HG03108 (cell line): Measurements from ENCODE around the gene MEMO1.

Experiments
- ATAC-seq: cut with Tn5 transposase; IDR thresholded peaks from one replicate; pipeline ENCODE4 v1.9.1; 2021; ENCODE audit warnings: moderate library complexity; ENCODE audit not compliant: unreplicated experiment

Gene MEMO1

DNA sequence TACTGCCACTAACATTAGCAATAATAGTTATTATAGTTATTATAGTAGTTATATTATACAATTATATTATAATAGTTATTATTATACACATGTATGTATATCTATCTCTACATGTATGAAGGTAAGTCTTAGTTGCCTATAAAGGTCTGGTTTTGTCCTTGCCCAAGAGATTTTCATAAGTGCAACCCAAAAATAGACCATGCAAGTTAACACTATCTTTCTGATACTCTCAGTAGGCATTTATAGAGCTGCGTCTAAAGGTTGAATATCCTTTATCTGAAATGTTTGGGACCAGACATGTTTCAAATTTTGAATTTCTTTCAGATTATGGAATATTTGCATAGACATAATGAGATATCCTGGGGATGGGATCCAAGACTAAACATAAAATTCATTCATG, 175.4 kb downstream of the MEMO1 start:
- no peak for ATAC-seq

DNA sequence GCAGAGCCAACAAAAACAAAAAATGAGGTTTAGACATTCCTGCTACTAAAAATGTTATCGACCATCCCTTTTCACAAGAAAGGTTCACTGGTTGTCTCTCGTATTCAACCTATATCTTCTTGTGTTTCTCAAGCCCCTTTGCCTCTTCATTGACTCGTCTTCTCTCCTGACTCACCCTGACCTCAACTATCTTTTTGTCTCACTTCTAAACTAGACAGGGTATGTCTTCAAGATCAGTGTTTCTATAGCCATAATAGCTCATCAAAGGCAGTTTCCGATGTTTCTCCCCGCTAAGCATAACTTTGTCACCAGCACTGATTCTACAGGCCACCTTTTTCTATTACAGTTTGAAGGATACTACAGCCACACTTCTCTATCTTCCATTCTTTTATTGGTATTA, 178.4 kb downstream of the MEMO1 start:
- no peak for ATAC-seq

DNA sequence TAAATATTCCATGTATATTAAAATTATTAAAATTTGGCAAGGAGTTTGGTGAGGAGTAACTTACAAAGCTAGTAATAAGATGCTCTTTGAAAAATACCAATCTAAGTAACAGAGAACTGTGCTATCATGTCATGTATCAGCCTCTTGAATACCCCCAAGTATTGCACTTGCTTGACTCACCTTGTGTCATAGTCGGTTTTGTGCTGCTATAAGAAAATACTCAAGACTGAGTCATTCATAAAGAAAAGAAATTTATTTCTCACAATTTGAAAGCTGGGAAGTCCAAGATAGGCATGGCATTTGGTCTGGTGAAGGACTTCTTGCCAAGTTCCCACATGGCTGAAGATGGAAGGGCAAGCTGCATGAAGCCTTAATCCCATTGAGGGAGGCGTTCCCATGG, 179.2 kb downstream of the MEMO1 start:
- ATAC-seq = no peak

DNA sequence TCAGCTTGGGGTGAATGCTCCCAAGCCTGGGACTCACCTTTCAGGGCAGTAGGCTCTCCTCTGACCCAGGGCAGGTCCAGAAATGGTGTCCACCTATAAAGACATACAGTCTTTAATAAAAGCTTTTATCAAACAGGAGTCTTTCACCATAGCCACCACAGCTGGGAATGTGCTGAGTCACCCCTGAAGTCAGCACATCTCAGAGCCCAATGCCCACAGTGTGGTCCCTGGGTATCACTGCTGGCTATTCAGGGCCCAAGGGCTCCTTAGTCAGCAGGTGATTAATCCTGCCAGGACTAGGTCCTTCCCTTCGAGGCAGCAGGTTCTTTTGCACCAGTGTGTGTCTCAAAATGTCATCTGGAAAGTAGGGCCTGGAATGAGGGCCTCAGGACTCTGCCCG, 181.9 kb downstream of the MEMO1 start:
- ATAC-seq = no peak

DNA sequence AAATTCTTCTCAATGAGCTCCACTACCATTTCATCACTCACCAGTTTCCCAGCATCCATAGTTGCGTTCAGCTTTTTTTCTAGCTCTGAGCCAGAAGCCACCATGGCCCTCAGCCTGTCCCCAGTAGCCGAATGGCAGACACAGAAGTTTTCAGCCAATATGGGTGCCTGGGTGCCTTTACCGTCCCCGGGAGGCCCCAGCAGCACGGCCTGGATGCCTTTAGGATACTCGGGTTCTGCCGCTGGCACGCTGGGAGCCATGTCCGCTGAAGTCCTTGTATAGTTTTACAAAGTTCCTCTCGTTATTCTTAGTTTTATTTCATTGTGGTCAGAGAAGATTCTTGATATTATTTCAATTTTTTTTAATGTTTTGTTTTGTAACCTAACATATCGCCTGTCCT, 187.2 kb downstream of the MEMO1 start:
- ATAC-seq = no peak

DNA sequence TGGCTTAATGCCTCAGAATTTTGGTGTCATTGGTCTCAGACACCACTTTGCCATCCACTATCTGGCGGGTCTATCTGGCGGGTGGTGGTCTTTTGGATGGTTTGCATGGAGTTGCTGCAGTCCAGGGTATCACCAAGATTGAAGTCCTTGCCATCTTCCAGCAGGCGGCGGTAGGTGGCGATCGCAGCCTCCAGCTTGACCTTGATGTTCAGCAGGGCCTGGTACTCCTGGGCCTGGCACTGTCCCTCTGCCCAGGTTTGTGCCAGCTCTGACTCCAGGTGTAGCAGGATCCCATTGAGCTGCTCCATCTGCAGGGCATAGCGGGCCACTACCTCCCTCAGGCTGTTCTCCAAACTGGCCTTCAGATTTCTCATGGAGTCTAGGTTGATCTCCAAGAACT, 188.2 kb downstream of the MEMO1 start:
- ATAC-seq = no peak
